ENCODE results near the gene FADS1.

Gene FADS1

DNA sequence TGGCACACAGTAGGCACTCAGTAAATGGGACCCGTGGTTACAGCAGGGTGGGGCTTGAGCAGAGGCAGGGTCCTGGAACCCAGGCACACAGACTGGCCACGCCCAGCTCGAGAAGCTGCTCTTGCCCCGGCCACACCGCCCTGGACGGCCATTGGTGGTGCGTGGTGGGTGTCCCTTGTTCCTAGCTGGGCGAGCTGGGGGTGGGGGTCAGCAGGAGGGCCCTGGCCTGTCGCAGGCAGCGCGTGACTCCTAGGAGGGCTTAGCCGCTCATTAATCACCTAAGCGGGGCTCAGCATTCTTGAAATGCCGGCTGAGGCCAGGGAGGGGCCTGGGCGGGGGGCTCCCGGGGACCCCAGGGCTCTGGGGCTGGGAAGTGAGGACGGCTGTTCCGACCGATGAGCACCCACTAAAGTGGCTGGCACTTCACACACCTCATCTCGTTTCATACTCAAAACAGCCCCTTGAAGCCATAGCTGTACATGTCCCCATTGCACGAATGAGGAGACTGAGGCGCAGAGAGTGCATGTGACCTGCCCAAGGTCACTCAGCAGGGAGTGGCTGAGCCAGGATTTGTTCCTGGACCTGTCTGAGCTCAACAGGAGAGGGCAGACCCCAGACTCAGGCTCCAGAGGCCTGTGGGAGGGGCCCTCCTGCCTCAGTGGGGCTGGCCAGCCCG lies 52.7 kb downstream of the FADS1 start:
- H3K9me3 ChIP-seq (ENCODE audit: control insufficient read depth, low read length): no peaks in the 10 kb centered on the region
- no peaks in the 10 kb centered on the region for H3K27me3 ChIP-seq (ENCODE audit: control insufficient read depth, insufficient read depth, low read length)
- H3K4me3 ChIP-seq (ENCODE audit: low read length): no peak overlapping the region
- H3K4me1 ChIP-seq (ENCODE audit: control insufficient read depth, insufficient read depth, low read length): peaks cover 84% of the 10 kb centered on the region
- H3K36me3 ChIP-seq (ENCODE audit: control insufficient read depth, insufficient read depth, low read length): no peaks in the 10 kb centered on the region
- H3K9ac ChIP-seq (ENCODE audit: low read length): no peak overlapping the region

DNA sequence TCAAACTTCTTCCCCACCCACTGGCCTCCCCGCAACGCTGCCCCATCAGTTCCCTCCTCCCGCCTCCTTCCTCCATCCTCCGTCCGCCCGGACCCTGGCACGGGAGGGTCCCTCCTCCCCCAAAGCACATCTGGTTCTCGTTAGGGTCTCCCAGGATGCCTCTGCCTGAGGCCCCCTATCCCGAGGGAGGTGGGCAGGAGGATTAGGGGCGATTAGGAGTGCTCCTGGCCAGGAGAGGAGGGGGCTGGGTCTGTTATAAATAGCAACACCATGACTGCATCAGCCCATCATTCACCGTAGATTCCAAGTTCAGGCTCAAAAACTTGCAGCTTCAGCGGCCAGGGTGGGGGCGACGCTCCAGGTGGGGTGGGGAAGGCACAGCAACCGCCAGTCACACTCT lies 54.0 kb downstream of the FADS1 start:
- Histone ChIP-seq H3K9ac (ENCODE audit: low read length) (no peak overlapping the region), H3K36me3 (ENCODE audit: control insufficient read depth, insufficient read depth, low read length) (no peaks in the 10 kb centered on the region), H3K9me3 (ENCODE audit: control insufficient read depth, low read length) (no peaks in the 10 kb centered on the region), H3K4me1 (ENCODE audit: control insufficient read depth, insufficient read depth, low read length) (peaks cover 85% of the 10 kb centered on the region), H3K27me3 (ENCODE audit: control insufficient read depth, insufficient read depth, low read length) (no peaks in the 10 kb centered on the region), H3K4me3 (ENCODE audit: low read length) (no peak overlapping the region)

DNA sequence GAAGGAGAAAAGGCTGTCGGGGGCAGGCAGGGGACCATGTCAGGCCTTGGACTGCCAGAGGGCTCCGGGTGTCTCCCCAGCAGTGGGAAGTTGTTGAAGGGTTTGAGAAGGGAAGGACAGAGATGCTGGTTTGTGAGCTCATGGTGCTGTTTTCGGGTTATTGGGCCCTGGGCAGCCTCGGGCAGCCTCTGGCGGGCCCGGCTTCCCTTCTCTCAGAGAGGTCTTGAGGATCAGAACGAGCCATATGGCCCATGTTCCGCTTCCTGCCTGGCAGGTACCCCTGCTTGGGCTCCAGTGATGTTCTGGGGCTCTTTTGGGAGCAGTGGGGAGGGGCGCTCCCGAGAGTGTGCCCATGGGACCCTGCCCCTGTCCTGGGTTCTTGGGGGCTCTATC lies 54.6 kb downstream of the FADS1 start:
- Histone ChIP-seq H3K9me3 (ENCODE audit: control insufficient read depth, low read length) (no peaks in the 10 kb centered on the region), H3K4me1 (ENCODE audit: control insufficient read depth, insufficient read depth, low read length) (peaks cover 86% of the 10 kb centered on the region), H3K27me3 (ENCODE audit: control insufficient read depth, insufficient read depth, low read length) (no peaks in the 10 kb centered on the region), H3K9ac (ENCODE audit: low read length) (peak overlapping the region; percentile 40), H3K36me3 (ENCODE audit: control insufficient read depth, insufficient read depth, low read length) (no peaks in the 10 kb centered on the region), H3K4me3 (ENCODE audit: low read length) (no peak overlapping the region)

DNA sequence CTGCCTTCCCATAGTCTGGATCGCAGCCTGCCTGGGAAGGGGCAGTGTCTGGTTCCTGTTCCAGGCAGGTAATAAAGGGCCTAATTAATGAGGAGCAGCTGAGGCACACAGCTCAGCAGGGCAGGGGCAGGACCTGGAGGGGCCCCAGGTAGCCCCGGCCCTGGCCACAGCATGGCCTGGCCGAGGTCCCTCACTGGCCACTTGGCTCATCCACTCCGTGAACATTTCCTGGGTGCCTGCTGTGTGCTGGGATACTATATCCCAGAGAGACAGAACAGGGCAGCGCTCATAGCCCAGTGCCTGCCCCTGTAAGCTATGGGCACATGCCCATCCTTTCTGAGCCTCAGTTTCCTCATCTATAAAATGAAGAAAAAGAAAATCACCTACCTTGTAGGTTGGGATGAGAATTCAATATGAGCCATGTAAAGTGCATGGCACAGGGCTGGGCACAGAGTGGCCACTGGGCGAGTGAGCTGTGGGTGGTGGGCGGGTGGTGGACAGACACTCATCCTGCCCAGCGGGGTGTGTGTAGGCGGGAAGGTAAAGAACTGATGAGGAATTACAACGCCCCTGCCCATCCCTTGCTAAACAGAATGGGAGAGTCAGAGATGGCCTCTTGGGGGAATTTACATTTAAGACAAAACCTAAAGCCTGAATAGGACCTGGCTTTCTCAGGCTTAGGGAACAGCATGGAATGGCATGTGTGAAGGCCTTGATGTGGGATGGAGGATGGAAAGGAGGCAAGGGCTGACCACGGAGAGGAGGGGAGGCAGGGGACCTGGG lies 55.2 kb downstream of the FADS1 start:
- Histone ChIP-seq H3K9me3 (ENCODE audit: control insufficient read depth, low read length) (no peaks in the 10 kb centered on the region), H3K36me3 (ENCODE audit: control insufficient read depth, insufficient read depth, low read length) (no peaks in the 10 kb centered on the region), H3K9ac (ENCODE audit: low read length) (peak overlapping the region; percentile 40), H3K4me3 (ENCODE audit: low read length) (no peak overlapping the region), H3K4me1 (ENCODE audit: control insufficient read depth, insufficient read depth, low read length) (peaks cover 86% of the 10 kb centered on the region), H3K27me3 (ENCODE audit: control insufficient read depth, insufficient read depth, low read length) (no peaks in the 10 kb centered on the region)

DNA sequence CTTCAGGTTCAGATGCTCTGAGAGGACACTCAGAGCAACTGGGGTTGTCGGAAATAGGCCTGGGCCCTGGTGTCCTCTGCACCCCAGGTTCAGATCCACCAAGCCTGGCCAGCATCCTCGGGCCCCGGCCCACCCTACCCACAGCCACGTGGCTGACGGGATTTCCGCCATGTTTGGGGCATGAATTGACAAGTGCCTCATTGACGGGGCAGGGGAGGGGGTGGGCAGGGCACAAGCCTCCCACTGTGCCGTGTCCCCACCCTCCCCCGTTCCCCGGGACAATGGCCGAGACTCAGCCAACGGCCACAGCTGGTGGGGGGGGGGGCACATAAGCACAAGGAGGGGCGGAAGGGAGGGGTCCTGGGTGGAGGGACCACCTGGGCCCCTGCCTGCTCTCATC lies 55.9 kb downstream of the FADS1 start:
- H3K4me3 ChIP-seq (ENCODE audit: low read length): no peak overlapping the region
- no peak overlapping the region for H3K9ac ChIP-seq (ENCODE audit: low read length)
- no peaks in the 10 kb centered on the region for H3K27me3 ChIP-seq (ENCODE audit: control insufficient read depth, insufficient read depth, low read length)
- H3K9me3 ChIP-seq (ENCODE audit: control insufficient read depth, low read length): no peaks in the 10 kb centered on the region
- no peaks in the 10 kb centered on the region for H3K36me3 ChIP-seq (ENCODE audit: control insufficient read depth, insufficient read depth, low read length)
- peaks cover 86% of the 10 kb centered on the region for H3K4me1 ChIP-seq (ENCODE audit: control insufficient read depth, insufficient read depth, low read length)

DNA sequence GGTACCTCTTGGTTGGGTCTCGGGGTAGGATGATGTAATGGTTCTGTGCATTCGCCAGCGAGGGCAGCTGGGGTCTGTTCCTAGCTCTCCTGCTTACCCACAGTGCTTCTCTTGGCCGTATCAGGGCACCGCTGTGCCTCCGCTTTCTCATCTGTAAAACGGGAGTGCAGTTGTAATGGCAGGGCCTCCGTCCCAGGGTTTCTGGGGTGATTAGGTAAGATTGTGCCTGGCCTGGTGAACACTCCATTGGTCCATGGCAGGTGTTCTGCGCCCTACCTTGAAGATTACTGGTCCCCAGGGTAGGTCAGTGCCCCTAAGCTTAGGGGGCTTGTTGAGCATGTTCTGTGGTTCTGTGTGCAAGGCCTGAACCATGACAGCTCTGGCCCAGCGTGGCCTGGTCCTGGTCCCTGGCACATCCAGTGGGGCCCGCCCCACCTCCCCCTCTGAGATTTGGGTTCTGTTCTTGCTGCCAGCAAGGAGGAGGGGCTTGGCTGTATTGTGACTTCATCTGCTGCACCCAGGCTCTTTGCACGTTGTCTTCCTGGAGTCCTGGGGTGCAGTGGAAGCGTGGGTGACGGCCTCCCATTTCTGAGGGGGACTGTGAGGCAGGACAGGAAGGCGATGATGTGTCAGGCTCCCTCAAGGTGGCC lies 59.5 kb downstream of the FADS1 start:
- Histone ChIP-seq H3K27me3 (ENCODE audit: control insufficient read depth, insufficient read depth, low read length) (no peaks in the 10 kb centered on the region), H3K4me1 (ENCODE audit: control insufficient read depth, insufficient read depth, low read length) (peaks cover 83% of the 10 kb centered on the region), H3K36me3 (ENCODE audit: control insufficient read depth, insufficient read depth, low read length) (no peaks in the 10 kb centered on the region), H3K9ac (ENCODE audit: low read length) (peak overlapping the region; percentile 93), H3K9me3 (ENCODE audit: control insufficient read depth, low read length) (no peaks in the 10 kb centered on the region), H3K4me3 (ENCODE audit: low read length) (peak overlapping the region; percentile 59)

DNA sequence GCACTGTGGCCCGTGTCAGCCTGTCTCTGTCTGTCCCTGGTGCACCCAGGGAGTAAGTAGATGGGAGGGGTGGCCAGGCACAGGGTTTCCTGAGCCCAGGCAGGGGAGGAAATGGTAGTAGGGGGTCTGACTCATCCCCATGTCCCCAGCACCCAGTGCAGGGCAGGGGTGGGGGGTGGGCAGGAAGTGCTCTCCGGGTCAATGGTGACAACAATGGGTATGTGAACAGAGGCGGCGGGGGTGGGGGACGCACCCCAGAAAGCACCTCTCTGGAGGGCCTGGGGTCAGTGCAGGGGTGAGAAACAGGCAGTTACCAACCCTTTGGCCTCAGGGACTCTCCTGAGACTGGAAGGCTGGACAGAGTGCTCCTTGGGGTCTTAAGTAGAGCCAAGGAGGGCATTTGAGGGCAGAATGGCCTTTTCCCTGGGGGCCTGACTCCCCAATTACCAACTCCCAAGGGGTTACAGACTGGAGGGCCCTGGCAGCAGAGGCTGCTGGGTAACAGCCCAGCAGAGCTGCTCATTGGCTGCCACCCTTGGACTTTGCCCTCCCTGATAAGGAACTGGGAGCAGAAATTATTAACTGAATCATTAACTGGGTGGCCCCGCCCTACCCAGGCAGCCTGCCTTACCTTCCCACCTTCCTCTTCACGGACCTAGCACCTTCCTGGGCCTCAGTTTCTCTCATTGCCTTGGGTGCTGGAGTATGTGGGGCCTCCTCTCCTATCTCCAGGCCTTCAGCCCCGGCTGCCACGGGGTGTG lies 60.2 kb downstream of the FADS1 start:
- H3K27me3 ChIP-seq (ENCODE audit: control insufficient read depth, insufficient read depth, low read length): no peaks in the 10 kb centered on the region
- H3K4me1 ChIP-seq (ENCODE audit: control insufficient read depth, insufficient read depth, low read length): peaks cover 82% of the 10 kb centered on the region
- peak overlapping the region; percentile 59 for H3K4me3 ChIP-seq (ENCODE audit: low read length)
- H3K9ac ChIP-seq (ENCODE audit: low read length): peak overlapping the region; percentile 93
- H3K36me3 ChIP-seq (ENCODE audit: control insufficient read depth, insufficient read depth, low read length): no peaks in the 10 kb centered on the region
- no peaks in the 10 kb centered on the region for H3K9me3 ChIP-seq (ENCODE audit: control insufficient read depth, low read length)

DNA sequence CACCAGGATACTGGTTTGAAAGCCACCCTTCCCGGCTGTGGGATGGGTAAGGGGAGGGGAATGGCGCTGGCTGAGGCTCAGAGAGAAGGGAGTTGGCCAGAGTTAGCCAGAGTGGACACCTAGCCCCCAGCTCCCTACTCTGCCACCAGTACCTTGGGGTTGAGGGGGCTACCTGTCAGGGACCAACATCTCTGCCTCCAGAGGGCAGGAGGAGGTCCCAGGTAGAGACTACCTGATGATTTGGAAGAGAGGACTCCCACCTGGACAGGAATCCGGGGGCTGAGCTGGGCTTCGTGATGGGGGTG lies 60.7 kb downstream of the FADS1 start:
- Histone ChIP-seq H3K9me3 (ENCODE audit: control insufficient read depth, low read length) (no peaks in the 10 kb centered on the region), H3K27me3 (ENCODE audit: control insufficient read depth, insufficient read depth, low read length) (no peaks in the 10 kb centered on the region), H3K4me1 (ENCODE audit: control insufficient read depth, insufficient read depth, low read length) (peaks cover 77% of the 10 kb centered on the region), H3K4me3 (ENCODE audit: low read length) (peak overlapping the region; percentile 18), H3K9ac (ENCODE audit: low read length) (peak overlapping the region; percentile 93), H3K36me3 (ENCODE audit: control insufficient read depth, insufficient read depth, low read length) (no peaks in the 10 kb centered on the region)

DNA sequence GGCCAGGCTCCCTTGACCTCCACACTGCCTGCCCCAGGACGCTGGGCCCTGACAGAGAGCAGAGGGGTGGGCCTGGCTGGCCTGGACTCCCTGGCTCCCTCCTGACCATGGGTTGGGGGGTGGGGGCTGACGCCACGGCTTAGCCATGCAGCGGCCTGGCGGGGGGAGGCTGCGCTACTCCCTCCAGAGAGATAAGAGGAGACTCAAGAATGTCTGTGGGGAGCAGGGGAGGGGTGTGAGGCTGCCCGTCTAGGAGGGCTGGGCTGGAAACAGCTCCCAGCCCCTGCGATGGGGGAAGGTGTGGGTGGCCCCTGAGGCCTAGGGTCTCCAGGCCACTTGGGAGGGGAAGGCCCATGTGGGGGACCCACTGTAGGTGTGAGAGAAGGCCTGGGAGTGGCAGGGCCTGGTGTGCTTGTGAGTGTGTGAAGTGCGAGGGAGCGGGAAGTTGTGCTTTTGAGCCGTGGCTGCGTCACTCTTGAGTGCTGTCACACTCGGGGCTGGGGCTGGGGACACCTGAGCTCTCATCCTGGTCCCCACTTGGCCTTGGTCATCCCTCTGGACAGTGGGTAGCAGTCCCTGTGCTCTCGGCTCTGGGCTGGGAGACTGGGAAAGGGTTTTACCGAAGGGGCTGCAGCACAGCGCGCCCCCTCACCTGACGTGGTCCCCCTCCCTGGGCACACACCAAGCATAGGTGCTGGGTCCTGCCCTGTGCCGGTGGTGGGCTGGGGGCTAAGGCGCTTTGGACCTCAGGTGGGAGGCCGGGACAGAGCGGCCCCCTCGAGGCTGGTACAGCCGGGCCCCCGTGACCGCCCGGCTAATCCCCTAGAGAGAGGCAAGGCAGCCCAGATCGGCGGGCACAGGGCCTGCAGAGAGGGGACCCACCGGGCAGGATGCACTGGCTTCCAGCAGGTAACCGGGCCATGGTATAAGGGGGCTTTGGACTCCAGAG lies 62.0 kb downstream of the FADS1 start:
- Histone ChIP-seq H3K4me1 (ENCODE audit: control insufficient read depth, insufficient read depth, low read length) (peaks cover 65% of the 10 kb centered on the region), H3K9me3 (ENCODE audit: control insufficient read depth, low read length) (no peaks in the 10 kb centered on the region), H3K36me3 (ENCODE audit: control insufficient read depth, insufficient read depth, low read length) (no peaks in the 10 kb centered on the region), H3K9ac (ENCODE audit: low read length) (peak overlapping the region; percentile 93), H3K4me3 (ENCODE audit: low read length) (peak overlapping the region; percentile 82), H3K27me3 (ENCODE audit: control insufficient read depth, insufficient read depth, low read length) (no peaks in the 10 kb centered on the region)

DNA sequence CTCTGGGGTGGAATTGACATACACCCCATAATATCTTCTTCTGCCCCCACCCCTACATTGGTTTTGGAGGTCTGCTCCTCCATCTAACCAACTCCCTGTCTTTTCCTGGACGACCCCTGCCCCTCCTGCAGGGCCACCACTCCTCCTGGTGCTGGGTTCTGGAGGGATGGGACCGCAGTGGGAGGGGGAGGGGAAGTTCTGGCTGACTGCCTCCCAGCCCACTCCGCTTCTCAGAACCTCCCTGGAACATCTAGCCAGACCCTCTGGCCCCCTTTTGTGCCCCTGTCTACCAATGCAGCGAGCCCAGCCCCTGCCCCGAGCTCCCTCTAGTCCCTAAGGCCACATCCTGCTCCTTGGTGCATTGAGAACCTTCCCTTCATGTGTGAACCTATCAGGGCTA lies 63.1 kb downstream of the FADS1 start:
- peak overlapping the region; percentile 82 for H3K4me3 ChIP-seq (ENCODE audit: low read length)
- no peaks in the 10 kb centered on the region for H3K36me3 ChIP-seq (ENCODE audit: control insufficient read depth, insufficient read depth, low read length)
- H3K4me1 ChIP-seq (ENCODE audit: control insufficient read depth, insufficient read depth, low read length): peaks cover 55% of the 10 kb centered on the region
- H3K27me3 ChIP-seq (ENCODE audit: control insufficient read depth, insufficient read depth, low read length): no peaks in the 10 kb centered on the region
- H3K9me3 ChIP-seq (ENCODE audit: control insufficient read depth, low read length): no peaks in the 10 kb centered on the region
- H3K9ac ChIP-seq (ENCODE audit: low read length): peak overlapping the region; percentile 93

DNA sequence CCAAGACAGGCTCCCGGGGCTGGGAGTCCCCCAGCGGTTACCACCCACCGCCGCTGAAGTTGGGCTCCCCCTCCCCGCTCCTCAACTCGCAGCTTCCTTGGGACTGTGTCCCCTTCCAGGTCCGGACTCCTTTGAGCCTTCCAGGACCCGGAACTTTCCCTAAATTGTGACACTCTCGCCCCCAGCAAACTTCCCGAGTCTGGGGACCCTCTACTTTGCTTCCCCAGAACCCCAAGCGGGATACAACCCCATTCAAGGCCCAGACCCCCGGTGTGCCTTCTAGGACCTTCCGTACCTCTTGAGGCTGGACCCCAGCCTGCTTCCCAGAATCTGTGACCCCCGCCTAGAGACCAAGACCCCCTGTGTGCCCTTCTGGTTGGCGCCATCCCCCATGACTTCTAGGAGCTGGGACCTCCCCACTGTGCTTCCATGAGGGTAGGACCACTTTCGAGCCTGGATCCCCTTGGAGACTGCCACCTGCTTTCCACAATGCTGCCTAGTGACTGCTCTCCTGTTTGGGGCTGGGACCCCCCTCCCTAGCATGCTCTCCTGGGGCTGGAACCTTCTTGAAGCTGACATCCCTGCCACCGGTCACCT lies 63.8 kb downstream of the FADS1 start:
- Histone ChIP-seq H3K27me3 (ENCODE audit: control insufficient read depth, insufficient read depth, low read length) (no peaks in the 10 kb centered on the region), H3K4me1 (ENCODE audit: control insufficient read depth, insufficient read depth, low read length) (peaks cover 52% of the 10 kb centered on the region), H3K4me3 (ENCODE audit: low read length) (peak overlapping the region; percentile 82), H3K9ac (ENCODE audit: low read length) (peak overlapping the region; percentile 93), H3K36me3 (ENCODE audit: control insufficient read depth, insufficient read depth, low read length) (no peaks in the 10 kb centered on the region), H3K9me3 (ENCODE audit: control insufficient read depth, low read length) (no peaks in the 10 kb centered on the region)

All from mucosa of stomach (tissue), 1 donor.